Sigmoid colon (tissue), 7 donors: ENCODE results near the gene VPS33A. TPM values are rescaled to one million over a fixed set of nuclear protein-coding genes. Genes with fewer than 3 reads are reported as not detected.

ENCODE experiments used
- DNase-seq: peaks from one replicate; pipeline ENCODE4 v3.0.0-alpha.2; 2019
- H3K27ac ChIP-seq, 4 donors: fragments of 200-600 bp; sonication (generic); one replicate each; pipeline ENCODE4 v1.5.1; 2016 to 2019; ENCODE audit warnings: mild to moderate bottlenecking in 1 of 4
- H3K27me3 ChIP-seq, 3 donors: fragments of 200-600 bp; sonication (generic); one replicate each; pipeline ENCODE4 v1.5.1; 2019; ENCODE audit warnings: mild to moderate bottlenecking in 1 of 3
- H3K36me3 ChIP-seq, 4 donors: fragments of 200-600 bp; sonication (generic); one replicate each; pipeline ENCODE4 v1.5.1; 2016 to 2019
- H3K4me1 ChIP-seq, 4 donors: fragments of 200-600 bp; sonication (generic); one replicate each; pipeline ENCODE4 v1.5.1; 2017 to 2019
- H3K4me3 ChIP-seq, 4 donors: fragments of 200-600 bp; sonication (generic); one replicate each; pipeline ENCODE4 v1.5.1; 2017 to 2019; ENCODE audit warnings: mild to moderate bottlenecking in 2 of 4, moderate library complexity in 1 of 4
- H3K9me3 ChIP-seq, 4 donors: fragments of 200-600 bp in 3 of 4; sonication (generic) in 3 of 4; one replicate each; pipeline versions ENCODE4 v1.5.1 to v1.6.1; 2013 to 2019
- EP300 ChIP-seq, 4 donors: sonication (generic); formaldehyde crosslinking; IDR thresholded peaks; one replicate each; pipeline ENCODE4 v1.6.1; 2017; ENCODE audit warnings: antibody characterized with exemption in 4 of 4
- POLR2A ChIP-seq, 2 donors: fragments of 450-650 bp; IDR thresholded peaks; one replicate each; pipeline ENCODE4 v1.6.1; 2016; ENCODE audit warnings: antibody characterized with exemption in 2 of 2, mild to moderate bottlenecking in 2 of 2, moderate library complexity in 2 of 2
- POLR2AphosphoS5 ChIP-seq, 4 donors: sonication (generic); formaldehyde crosslinking; IDR thresholded peaks; one replicate each; pipeline ENCODE4 v1.6.1; 2017; ENCODE audit warnings: antibody characterized with exemption in 4 of 4
- WGBS, 2 donors: extraction: QIAGEN DNeasy Blood & Tissue Kit; methylation state at CpG; one replicate each; pipeline ENCODE4 v1.1.7; 2013; 5-methylcytosine and 5-hydroxymethylcytosine counted together
- intact Hi-C: fragments of 100-400 bp; cut with DNase I; formaldehyde crosslinking; loops from one replicate; pipeline ENCODE4 v1.15.1; 2023
- polyA plus RNA-seq, 3 donors: library from polyadenylated mRNA; stranded (reverse); fragments of 200-250 nt; gene quantifications; one replicate each; pipeline ENCODE4 v1.2.3, GENCODE V29; 2013
- total RNA-seq, 4 donors: library from RNA; depleted of rRNA; stranded (reverse); fragments of >200 nt; gene quantifications; one replicate each; pipeline ENCODE4 v1.1.0, GENCODE V29; 2016
- TF ChIP-seq, protein P1 (sequence below), 4 experiments: fragments of 450-650 bp in 3 of 4; fragments of 200-600 bp in 1 of 4; IDR thresholded peaks; one replicate each; pipeline ENCODE4 v1.5.1; 2016 to 2019; ENCODE audit warnings: antibody characterized with exemption in 4 of 4, mild to moderate bottlenecking in 3 of 4, moderate library complexity in 2 of 4
- donor health status: healthy with polysubstance abuse.
- donor health status: Bipolar disorder and iron deficiency.
- donor health status: healthy.

VPS33A gene
- total and polyA plus RNA-seq, 7 donors, result 9.6 to 17.8 (median 15.1) TPM

- H3K27me3 ChIP-seq, result no peaks in the 10 kb centered on the region
- TF ChIP-seq POLR2AphosphoS5 (IDR thresholded peaks at IDR 0.05) (no peak), EP300 (IDR thresholded peaks at IDR 0.05) (no peak), POLR2A (IDR thresholded peaks at IDR 0.05) (no peak)
- TF ChIP-seq, protein P1, sequence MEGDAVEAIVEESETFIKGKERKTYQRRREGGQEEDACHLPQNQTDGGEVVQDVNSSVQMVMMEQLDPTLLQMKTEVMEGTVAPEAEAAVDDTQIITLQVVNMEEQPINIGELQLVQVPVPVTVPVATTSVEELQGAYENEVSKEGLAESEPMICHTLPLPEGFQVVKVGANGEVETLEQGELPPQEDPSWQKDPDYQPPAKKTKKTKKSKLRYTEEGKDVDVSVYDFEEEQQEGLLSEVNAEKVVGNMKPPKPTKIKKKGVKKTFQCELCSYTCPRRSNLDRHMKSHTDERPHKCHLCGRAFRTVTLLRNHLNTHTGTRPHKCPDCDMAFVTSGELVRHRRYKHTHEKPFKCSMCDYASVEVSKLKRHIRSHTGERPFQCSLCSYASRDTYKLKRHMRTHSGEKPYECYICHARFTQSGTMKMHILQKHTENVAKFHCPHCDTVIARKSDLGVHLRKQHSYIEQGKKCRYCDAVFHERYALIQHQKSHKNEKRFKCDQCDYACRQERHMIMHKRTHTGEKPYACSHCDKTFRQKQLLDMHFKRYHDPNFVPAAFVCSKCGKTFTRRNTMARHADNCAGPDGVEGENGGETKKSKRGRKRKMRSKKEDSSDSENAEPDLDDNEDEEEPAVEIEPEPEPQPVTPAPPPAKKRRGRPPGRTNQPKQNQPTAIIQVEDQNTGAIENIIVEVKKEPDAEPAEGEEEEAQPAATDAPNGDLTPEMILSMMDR (IDR thresholded peaks at IDR 0.05), result no peak
- H3K4me1 ChIP-seq, result peaks cover 0 to 7% (median 0%) of the 10 kb centered on the region in 4 donors
- H3K4me3 ChIP-seq, result no peak overlapping the region
- no peak for DNase-seq
- intact Hi-C loops, result loop anchor here (10.0 kb wide), 1 partner anchor 61 kb away; no protein-coding TSS in a partner anchor
- no peaks in the 10 kb centered on the region for H3K9me3 ChIP-seq
- H3K36me3 ChIP-seq, result peaks cover 2 to 72% (median 39%) of the 10 kb centered on the region in 4 donors
- no peak overlapping the region for H3K27ac ChIP-seq
- WGBS, 2 donors, result 96 to 99% methylated on average over 5 of the region's 5 CpGs
Measured at GRCh38 chr12:122283680-122284079, 17.4 kb upstream of the VPS33A start.

DNA sequence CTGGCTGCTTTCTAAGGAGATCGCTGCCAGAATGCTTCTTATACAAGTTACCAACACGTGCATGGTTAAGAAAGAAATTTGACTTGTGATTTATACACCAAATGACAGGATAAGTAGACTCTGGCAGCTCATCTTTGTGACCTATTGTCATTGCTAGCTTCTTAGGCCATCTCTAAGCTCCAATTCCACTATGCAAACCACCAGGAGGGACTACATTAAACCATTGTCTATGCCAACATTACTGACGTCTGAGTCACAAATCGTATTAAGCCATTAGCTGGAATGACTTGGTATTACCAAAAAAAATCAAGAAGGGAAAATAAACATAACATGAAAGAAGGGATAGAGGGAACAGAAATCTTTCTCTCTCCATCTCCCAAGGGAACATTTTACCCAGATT is 15.8 kb upstream of the VPS33A start:
- peaks cover 0 to 7% (median 0%) of the 10 kb centered on the region in 4 donors for H3K4me1 ChIP-seq
- no peak overlapping the region for H3K4me3 ChIP-seq
- no peaks in the 10 kb centered on the region for H3K27me3 ChIP-seq
- no peaks in the 10 kb centered on the region for H3K9me3 ChIP-seq
- TF ChIP-seq EP300 (IDR thresholded peaks at IDR 0.05) (no peak), POLR2A (IDR thresholded peaks at IDR 0.05) (no peak)
- TF ChIP-seq, protein P1 (IDR thresholded peaks at IDR 0.05), result no peak
- WGBS, 2 donors, result 86 to 89% methylated on average over 4 of the region's 4 CpGs
- DNase-seq, result no peak
- H3K27ac ChIP-seq, result no peak overlapping the region
- H3K36me3 ChIP-seq, result peaks cover 16 to 70% (median 35%) of the 10 kb centered on the region in 4 donors
- intact Hi-C loops, result loop anchor here (10.0 kb wide), 1 partner anchor 63 kb away; no protein-coding TSS in a partner anchor

DNA sequence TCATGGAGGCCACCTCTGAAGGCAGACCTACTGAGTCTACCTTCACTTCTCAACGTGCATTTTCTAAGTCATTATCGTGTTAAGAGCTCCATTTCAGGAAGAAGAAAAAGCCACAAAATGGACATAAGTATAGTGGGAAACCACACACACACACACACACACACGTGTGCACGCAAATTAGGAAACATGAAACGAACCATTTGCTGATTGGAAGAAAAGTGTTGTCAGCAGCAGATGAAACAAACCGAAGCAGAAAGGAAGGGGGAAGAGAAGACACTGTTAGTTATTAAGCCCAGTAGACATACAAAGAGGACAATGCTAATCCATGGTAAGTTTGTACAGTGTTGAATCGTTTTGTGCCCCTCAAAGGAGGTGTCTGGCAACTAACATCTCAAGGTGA is 9.9 kb upstream of the VPS33A start:
- 82 to 85% methylated on average over 7 of the region's 7 CpGs for WGBS, 2 donors
- Histone ChIP-seq H3K27me3 (no peaks in the 10 kb centered on the region), H3K4me3 (no peak overlapping the region), H3K4me1 (no peaks in the 10 kb centered on the region), H3K36me3 (peaks cover 32 to 77% (median 40%) of the 10 kb centered on the region in 4 donors), H3K9me3 (no peaks in the 10 kb centered on the region), H3K27ac (no peak overlapping the region)
- intact Hi-C loops, result no loop called here
- TF ChIP-seq, protein P1 (IDR thresholded peaks at IDR 0.05), result no peak
- TF ChIP-seq POLR2A (IDR thresholded peaks at IDR 0.05), result no peak
- TF ChIP-seq EP300 (IDR thresholded peaks at IDR 0.05), result no peak
- no peak for TF ChIP-seq POLR2AphosphoS5 (IDR thresholded peaks at IDR 0.05)
- DNase-seq, result no peak

- TF ChIP-seq, protein P1 (IDR thresholded peaks at IDR 0.05), result no peak
- TF ChIP-seq POLR2A (IDR thresholded peaks at IDR 0.05) (no peak), POLR2AphosphoS5 (IDR thresholded peaks at IDR 0.05) (no peak), EP300 (IDR thresholded peaks at IDR 0.05) (no peak)
- peaks cover 32 to 77% (median 35%) of the 10 kb centered on the region in 4 donors for H3K36me3 ChIP-seq
- WGBS, 2 donors, result 84 to 95% methylated on average over 8 of the region's 8 CpGs
Measured at GRCh38 chr12:122275459-122275858, 9.2 kb upstream of the VPS33A start.

DNA sequence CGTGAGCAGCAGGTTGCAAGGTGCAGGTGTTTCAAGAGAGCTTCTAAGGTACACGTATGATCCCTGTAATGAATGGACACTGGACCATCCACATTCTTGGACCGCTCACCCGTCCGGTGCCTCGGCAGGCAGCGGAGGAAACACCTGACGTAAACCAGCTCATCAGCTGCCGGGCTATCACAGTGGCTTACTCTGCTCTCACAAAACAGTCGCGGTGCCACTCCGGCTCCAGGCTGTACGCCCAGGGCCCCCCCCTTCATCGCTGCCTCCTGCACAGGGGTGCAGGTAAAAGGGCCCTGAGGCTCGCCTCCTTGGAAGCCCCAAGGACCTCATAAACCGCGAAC is 436 bp downstream of the VPS33A start:
- Histone ChIP-seq H3K9me3 (no peaks in the 10 kb centered on the region), H3K27me3 (no peaks in the 10 kb centered on the region), H3K27ac (peak overlapping the region; percentile 87 to 91 (median 90)), H3K36me3 (peaks cover 0 to 37% (median 16%) of the 10 kb centered on the region in 4 donors), H3K4me3 (peak overlapping the region; percentile 76 to 91 (median 84)), H3K4me1 (peaks cover 0 to 17% (median 12%) of the 10 kb centered on the region in 4 donors)
- DNase-seq, result no peak
- TF ChIP-seq EP300 (IDR thresholded peaks at IDR 0.05) (no peak), POLR2A (IDR thresholded peaks at IDR 0.05) (no peak), POLR2AphosphoS5 (IDR thresholded peaks at IDR 0.05) (no peak)
- TF ChIP-seq, protein P1 (IDR thresholded peaks at IDR 0.05), result no peak
- intact Hi-C loops, result loop anchor here (5.0 kb wide), 2 partner anchors 39 to 236 kb away; partner anchors contain the start of genes DIABLO and ZCCHC8
- 0% methylated on average over 17 of the region's 17 CpGs for WGBS, 2 donors

More at GRCh38 chr12:122275459-122275858, 9.2 kb upstream of the VPS33A start:
- Histone ChIP-seq H3K27ac (no peak overlapping the region), H3K4me3 (no peak overlapping the region), H3K9me3 (no peaks in the 10 kb centered on the region), H3K4me1 (no peaks in the 10 kb centered on the region), H3K27me3 (no peaks in the 10 kb centered on the region)
- intact Hi-C loops, result no loop called here
- no peak for DNase-seq
